HG03442 (cell line): ENCODE results near the gene TKFC.

Experiments used
- ATAC-seq: cut with Tn5 transposase; IDR thresholded peaks from one replicate; pipeline ENCODE4 v1.9.1; 2021; ENCODE audit warnings: mild to moderate bottlenecking, moderate library complexity; ENCODE audit not compliant: unreplicated experiment

TKFC gene

GRCh38 chr11:61310749-61311148 lies 22.3 kb upstream of the TKFC start:
- ATAC-seq: no peak

GRCh38 chr11:61315260-61315659 lies 17.8 kb upstream of the TKFC start:
- ATAC-seq: no peak

GRCh38 chr11:61325649-61326414 lies 7.2 kb upstream of the TKFC start:
- no peak for ATAC-seq

- no peak for ATAC-seq
Measured at GRCh38 chr11:61327669-61328071, 5.4 kb upstream of the TKFC start.

- ATAC-seq: no peak
Measured at GRCh38 chr11:61328351-61328750, 4.7 kb upstream of the TKFC start.

GRCh38 chr11:61329871-61330270 lies 3.2 kb upstream of the TKFC start:
- no peak for ATAC-seq

- no peak for ATAC-seq
Measured at GRCh38 chr11:61331651-61332050, 1.4 kb upstream of the TKFC start.

GRCh38 chr11:61332281-61332796 lies 689 bp upstream of the TKFC start:
- ATAC-seq: no peak

- ATAC-seq: no peak
Measured at GRCh38 chr11:61333550-61334433, 764 bp downstream of the TKFC start.

- ATAC-seq: no peak
Measured at GRCh38 chr11:61334434-61335354, 1.7 kb downstream of the TKFC start.

- no peak for ATAC-seq
Measured at GRCh38 chr11:61335355-61335710, 2.3 kb downstream of the TKFC start.

GRCh38 chr11:61336171-61336935 lies 3.3 kb downstream of the TKFC start:
- ATAC-seq: peak; percentile 48

- no peak for ATAC-seq
Measured at GRCh38 chr11:61337706-61338470, 4.9 kb downstream of the TKFC start.

GRCh38 chr11:61338783-61339489 lies 5.9 kb downstream of the TKFC start:
- ATAC-seq: no peak

- ATAC-seq: no peak
Measured at GRCh38 chr11:61339490-61339878, 6.5 kb downstream of the TKFC start.

GRCh38 chr11:61340979-61341378 lies 8.0 kb downstream of the TKFC start:
- no peak for ATAC-seq

- no peak for ATAC-seq
Measured at GRCh38 chr11:61341706-61342105, 8.7 kb downstream of the TKFC start.

GRCh38 chr11:61342207-61342803 lies 9.3 kb downstream of the TKFC start:
- no peak for ATAC-seq
